ENCODE results near the gene IGDCC3.
A peak's percentile ranks its signal among the peaks of the same experiment; 100 is the strongest.

Gene IGDCC3

GRCh38 chr15:65402961-65403360 is 25.2 kb upstream of the IGDCC3 start:
- Histone ChIP-seq H3K27me3 (ENCODE audit: low read length) (no peaks in the 10 kb centered on the region), H3K9me2 (replicated peaks; ENCODE audit: insufficient read depth, low read length) (no peaks in the 10 kb centered on the region), H3K4me3 (ENCODE audit: insufficient read depth, low read length, poor library complexity, severe bottlenecking) (no peak overlapping the region), H3K79me2 (ENCODE audit: insufficient read depth, low read length) (no peaks in the 10 kb centered on the region), H2AFZ (ENCODE audit: low read depth, low read length, severe bottlenecking) (no peak overlapping the region), H3K9ac (ENCODE audit: low read length) (no peak overlapping the region), H3K36me3 (ENCODE audit: low read length) (no peaks in the 10 kb centered on the region), H3K27ac (ENCODE audit: low read depth, low read length) (no peak overlapping the region), H4K20me1 (ENCODE audit: low read depth, low read length) (no peaks in the 10 kb centered on the region), H3F3A (ENCODE audit: insufficient read depth) (no peaks in the 10 kb centered on the region), H3K9me3 (ENCODE audit: insufficient read depth, low read length) (no peaks in the 10 kb centered on the region), H3K4me2 (ENCODE audit: low read depth, low read length, poor library complexity, severe bottlenecking) (no peak overlapping the region)
- no peak for TF ChIP-seq EZH2phosphoT487 (conservative IDR thresholded peaks at IDR 0.05; ENCODE audit: low read length)

GRCh38 chr15:65401611-65402240 is 23.9 kb upstream of the IGDCC3 start:
- no peaks in the 10 kb centered on the region for H4K20me1 ChIP-seq (ENCODE audit: low read depth, low read length)
- H3K27ac ChIP-seq (ENCODE audit: low read depth, low read length), result no peak overlapping the region
- no peaks in the 10 kb centered on the region for H3K9me3 ChIP-seq (ENCODE audit: insufficient read depth, low read length)
- no peak overlapping the region for H2AFZ ChIP-seq (ENCODE audit: low read depth, low read length, severe bottlenecking)
- no peak overlapping the region for H3K9ac ChIP-seq (ENCODE audit: low read length)
- H3K27me3 ChIP-seq (ENCODE audit: low read length), result no peaks in the 10 kb centered on the region
- TF ChIP-seq EZH2phosphoT487 (conservative IDR thresholded peaks at IDR 0.05; ENCODE audit: low read length) (no peak), CTCF (IDR thresholded peaks at IDR 0.05; ENCODE audit: insufficient read depth, low read length, poor library complexity, severe bottlenecking) (no peak)
- H3K4me2 ChIP-seq (ENCODE audit: low read depth, low read length, poor library complexity, severe bottlenecking), result no peak overlapping the region
- H3F3A ChIP-seq (ENCODE audit: insufficient read depth), result no peaks in the 10 kb centered on the region
- H3K36me3 ChIP-seq (ENCODE audit: low read length), result no peaks in the 10 kb centered on the region
- no peaks in the 10 kb centered on the region for H3K79me2 ChIP-seq (ENCODE audit: insufficient read depth, low read length)
- no peak overlapping the region for H3K4me3 ChIP-seq (ENCODE audit: insufficient read depth, low read length, poor library complexity, severe bottlenecking)
- H3K9me2 ChIP-seq (replicated peaks; ENCODE audit: insufficient read depth, low read length), result no peaks in the 10 kb centered on the region

GRCh38 chr15:65400760-65401610 is 23.2 kb upstream of the IGDCC3 start:
- Histone ChIP-seq H3K27ac (ENCODE audit: low read depth, low read length) (no peak overlapping the region), H3K79me2 (ENCODE audit: insufficient read depth, low read length) (no peaks in the 10 kb centered on the region), H3K4me3 (ENCODE audit: insufficient read depth, low read length, poor library complexity, severe bottlenecking) (no peak overlapping the region), H3K4me2 (ENCODE audit: low read depth, low read length, poor library complexity, severe bottlenecking) (no peak overlapping the region), H4K20me1 (ENCODE audit: low read depth, low read length) (no peaks in the 10 kb centered on the region), H3F3A (ENCODE audit: insufficient read depth) (no peaks in the 10 kb centered on the region), H3K9me2 (replicated peaks; ENCODE audit: insufficient read depth, low read length) (no peaks in the 10 kb centered on the region), H3K9me3 (ENCODE audit: insufficient read depth, low read length) (no peaks in the 10 kb centered on the region), H3K9ac (ENCODE audit: low read length) (no peak overlapping the region), H2AFZ (ENCODE audit: low read depth, low read length, severe bottlenecking) (no peak overlapping the region), H3K36me3 (ENCODE audit: low read length) (no peaks in the 10 kb centered on the region), H3K27me3 (ENCODE audit: low read length) (no peaks in the 10 kb centered on the region)
- TF ChIP-seq EZH2phosphoT487 (conservative IDR thresholded peaks at IDR 0.05; ENCODE audit: low read length), result no peak
- TF ChIP-seq CTCF (IDR thresholded peaks at IDR 0.05; ENCODE audit: insufficient read depth, low read length, poor library complexity, severe bottlenecking), result peak; percentile 47

- Histone ChIP-seq H3K9ac (ENCODE audit: low read length) (no peak overlapping the region), H3K79me2 (ENCODE audit: insufficient read depth, low read length) (no peaks in the 10 kb centered on the region), H3K4me2 (ENCODE audit: low read depth, low read length, poor library complexity, severe bottlenecking) (no peak overlapping the region), H3K4me3 (ENCODE audit: insufficient read depth, low read length, poor library complexity, severe bottlenecking) (no peak overlapping the region), H2AFZ (ENCODE audit: low read depth, low read length, severe bottlenecking) (no peak overlapping the region), H4K20me1 (ENCODE audit: low read depth, low read length) (no peaks in the 10 kb centered on the region), H3F3A (ENCODE audit: insufficient read depth) (no peaks in the 10 kb centered on the region), H3K27me3 (ENCODE audit: low read length) (no peaks in the 10 kb centered on the region), H3K27ac (ENCODE audit: low read depth, low read length) (no peak overlapping the region), H3K9me2 (replicated peaks; ENCODE audit: insufficient read depth, low read length) (no peaks in the 10 kb centered on the region), H3K9me3 (ENCODE audit: insufficient read depth, low read length) (no peaks in the 10 kb centered on the region), H3K36me3 (ENCODE audit: low read length) (no peaks in the 10 kb centered on the region)
- TF ChIP-seq CTCF (IDR thresholded peaks at IDR 0.05; ENCODE audit: insufficient read depth, low read length, poor library complexity, severe bottlenecking), result no peak
- TF ChIP-seq EZH2phosphoT487 (conservative IDR thresholded peaks at IDR 0.05; ENCODE audit: low read length), result no peak
Observed at GRCh38 chr15:65399997-65400396, 22.2 kb upstream of the IGDCC3 start.
